22Rv1 (cell line): ENCODE data around the gene CCDC146.
"Not testable (repeated sequence)": the region's sequence is repeated elsewhere in the genome, so short reads cannot be mapped to it uniquely, and the experiment has no call there.

ENCODE experiments used
- ZFX ChIP-seq: fragments of 450-650 bp; IDR thresholded peaks from 2 replicates; pipeline ENCODE4 v1.6.1; 2017; ENCODE audit warnings: antibody characterized with exemption, borderline replicate concordance
- TF ChIP-seq, protein P1 (sequence below): fragments of 450-650 bp; IDR thresholded peaks from 2 replicates; pipeline ENCODE4 v1.5.1; 2017; ENCODE audit warnings: mild to moderate bottlenecking

DNA sequence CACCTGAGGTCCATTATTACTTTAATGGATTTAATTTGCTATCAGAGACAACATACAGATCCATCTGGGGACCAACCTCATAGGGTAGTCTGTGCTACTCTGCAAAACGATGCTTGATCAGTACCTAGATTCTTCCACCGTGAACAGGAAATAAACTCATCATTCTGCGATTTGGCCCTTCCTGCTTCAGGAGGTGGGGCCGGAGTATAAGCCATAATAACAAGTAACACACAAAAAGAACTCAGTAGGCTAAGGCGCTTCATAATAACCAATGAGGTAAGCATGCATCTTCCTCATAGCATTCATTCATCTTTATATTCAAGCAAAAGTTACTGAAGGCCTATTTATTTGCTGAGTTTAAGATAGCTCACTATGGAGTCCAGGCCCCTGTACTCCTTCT lies 42.8 kb upstream of the CCDC146 start:
- TF ChIP-seq, protein P1, sequence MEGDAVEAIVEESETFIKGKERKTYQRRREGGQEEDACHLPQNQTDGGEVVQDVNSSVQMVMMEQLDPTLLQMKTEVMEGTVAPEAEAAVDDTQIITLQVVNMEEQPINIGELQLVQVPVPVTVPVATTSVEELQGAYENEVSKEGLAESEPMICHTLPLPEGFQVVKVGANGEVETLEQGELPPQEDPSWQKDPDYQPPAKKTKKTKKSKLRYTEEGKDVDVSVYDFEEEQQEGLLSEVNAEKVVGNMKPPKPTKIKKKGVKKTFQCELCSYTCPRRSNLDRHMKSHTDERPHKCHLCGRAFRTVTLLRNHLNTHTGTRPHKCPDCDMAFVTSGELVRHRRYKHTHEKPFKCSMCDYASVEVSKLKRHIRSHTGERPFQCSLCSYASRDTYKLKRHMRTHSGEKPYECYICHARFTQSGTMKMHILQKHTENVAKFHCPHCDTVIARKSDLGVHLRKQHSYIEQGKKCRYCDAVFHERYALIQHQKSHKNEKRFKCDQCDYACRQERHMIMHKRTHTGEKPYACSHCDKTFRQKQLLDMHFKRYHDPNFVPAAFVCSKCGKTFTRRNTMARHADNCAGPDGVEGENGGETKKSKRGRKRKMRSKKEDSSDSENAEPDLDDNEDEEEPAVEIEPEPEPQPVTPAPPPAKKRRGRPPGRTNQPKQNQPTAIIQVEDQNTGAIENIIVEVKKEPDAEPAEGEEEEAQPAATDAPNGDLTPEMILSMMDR, result not testable (repeated sequence)
- TF ChIP-seq ZFX, result not testable (repeated sequence)
